Stimulated activated CD4-positive, alpha-beta T cell treated with anti-CD3 and anti-CD28 coated beads, Interleukin-2, amount 100 ng/mL, for 4 hours (primary cell): ENCODE measurements around the gene HARS1.
"Not testable (repeated sequence)": the region's sequence is repeated elsewhere in the genome, so short reads cannot be mapped to it uniquely, and the experiment has no call there.

Source experiments
- DNase-seq: peaks from one replicate; pipeline ENCODE4 v3.0.0-alpha.2; 2020; ENCODE audit warnings: low read depth

The HARS1 gene

GRCh38 chr5:140690941-140691924, at the start of gene HARS1, which contains the start of gene HARS2:
Gene HARS1, minus strand, starts transcription at chr5:140691370. Its CDS starts 66 bp downstream, at chr5:140691304.
Gene HARS2, plus strand, starts transcription at chr5:140691455. Its CDS starts 194 bp downstream, at chr5:140691649.
- peak; percentile 72 for DNase-seq

- DNase-seq = no peak
These were observed 46.3 kb upstream of the HARS1 start for GRCh38 chr5:140737486-140737885.

- no peak for DNase-seq
These were observed 43.2 kb upstream of the HARS1 start for GRCh38 chr5:140734354-140734753.

GRCh38 chr5:140733098-140733497, 41.9 kb upstream of the HARS1 start:
- no peak for DNase-seq

GRCh38 chr5:140725799-140726471, 34.8 kb upstream of the HARS1 start:
- DNase-seq = peak; percentile 50

GRCh38 chr5:140721395-140721794, 30.2 kb upstream of the HARS1 start:
- DNase-seq = not testable (repeated sequence)

- not testable (repeated sequence) for DNase-seq
These were observed 29.6 kb upstream of the HARS1 start for GRCh38 chr5:140720738-140721137.

GRCh38 chr5:140718266-140718592, 27.1 kb upstream of the HARS1 start:
- no peak for DNase-seq

- not testable (repeated sequence) for DNase-seq
These were observed 25.1 kb upstream of the HARS1 start for GRCh38 chr5:140716238-140716637.

GRCh38 chr5:140713562-140714094, 22.5 kb upstream of the HARS1 start:
- no peak for DNase-seq

GRCh38 chr5:140711794-140712193, 20.6 kb upstream of the HARS1 start:
- no peak for DNase-seq

GRCh38 chr5:140710899-140711552, 19.9 kb upstream of the HARS1 start:
- DNase-seq = peak; percentile 87

- not testable (repeated sequence) for DNase-seq
These were observed 17.6 kb upstream of the HARS1 start for GRCh38 chr5:140708787-140709186.

GRCh38 chr5:140707812-140708211, 16.6 kb upstream of the HARS1 start:
- no peak for DNase-seq

GRCh38 chr5:140700177-140701144, 9.3 kb upstream of the HARS1 start, which contains the start of gene ZMAT2:
Gene ZMAT2, plus strand, starts transcription at chr5:140700447. Its CDS starts 14 bp downstream, at chr5:140700461.
- peak; percentile 90 for DNase-seq

- DNase-seq = no peak
These were observed 5.8 kb upstream of the HARS1 start for GRCh38 chr5:140696891-140697492.

- DNase-seq = no peak
These were observed 3.1 kb upstream of the HARS1 start for GRCh38 chr5:140694276-140694675.

- DNase-seq = no peak
These were observed 716 bp downstream of the HARS1 start for GRCh38 chr5:140690376-140690932.

- DNase-seq = no peak
These were observed 12.2 kb downstream of the HARS1 start for GRCh38 chr5:140678993-140679392.

- no peak for DNase-seq
These were observed 13.2 kb downstream of the HARS1 start for GRCh38 chr5:140677947-140678346.
